B cell (primary cell): ENCODE measurements around the gene ARHGAP26. TPM values are rescaled to one million over a fixed set of nuclear protein-coding genes. Genes with fewer than 3 reads are reported as not detected.

Experiments
- ATAC-seq: fragments of 200-7000 bp; cut with Tn5 transposase; one replicate; pipeline ENCODE4 v1.10.0; 2021; ENCODE audit warnings: low read depth, mild to moderate bottlenecking, moderate number of reproducible peaks, moderate library complexity
- CTCF ChIA-PET: fragments of 350-600 bp; sonication (Branson Sonifier 250); formaldehyde crosslinking; loops from one replicate; lab custom pipeline; 2021; ENCODE audit warnings: antibody characterized with exemption, inconsistent platforms; lab: Charles Lee
- POLR2A ChIA-PET: fragments of 350-600 bp; sonication (Branson Sonifier 250); formaldehyde crosslinking; loops from one replicate; lab custom pipeline; 2021; ENCODE audit warnings: antibody characterized with exemption; lab: Charles Lee
- DNase-seq: peaks from one replicate; pipeline ENCODE4 v3.0.0; 2013
- H2AFZ ChIP-seq: 2 replicates; pipeline ENCODE4 v1.6.1; 2012; ENCODE audit warnings: mild to moderate bottlenecking, low read depth, low read length; ENCODE audit not compliant: insufficient read depth, poor library complexity, severe bottlenecking
- H3K27ac ChIP-seq, 2 donors: 1 replicate in 1 of 2; 2 replicates in 1 of 2; pipeline ENCODE4 v1.5.1; 2012 to 2013; ENCODE audit warnings: low read length in 2 of 2, mild to moderate bottlenecking in 2 of 2, moderate library complexity in 1 of 2
- H3K27me3 ChIP-seq, 4 experiments: fragments of 200-600 bp in 1 of 4; sonication (generic) in 1 of 4; replicated peaks in 1 of 4; 1 replicate in 2 of 4; 2 replicates in 2 of 4; pipeline versions ENCODE4 v1.6.1 to v1.7.0; 2013 to 2016; ENCODE audit warnings: low read length in 3 of 4, mild to moderate bottlenecking in 2 of 4, mixed read lengths in 1 of 4, moderate library complexity in 1 of 4; ENCODE audit not compliant: insufficient read depth in 4 of 4, control insufficient read depth in 3 of 4; ENCODE audit errors: control extremely low read depth in 1 of 4
- H3K36me3 ChIP-seq, 2 experiments: replicated peaks in 1 of 2; 1 replicate in 1 of 2; 2 replicates in 1 of 2; pipeline versions ENCODE4 v1.6.1 to v1.7.1; 2013; ENCODE audit warnings: low read length in 1 of 2; ENCODE audit not compliant: insufficient read depth in 2 of 2, control insufficient read depth in 1 of 2; ENCODE audit errors: control extremely low read depth in 1 of 2, extremely low read depth in 1 of 2
- H3K4me1 ChIP-seq, 2 donors: fragments of 200-600 bp in 1 of 2; sonication (generic) in 1 of 2; 1 replicate in 1 of 2; 2 replicates in 1 of 2; pipeline versions ENCODE4 v1.5.1 to v1.6.1; 2013 to 2017; ENCODE audit warnings: low read length in 2 of 2; ENCODE audit not compliant: control insufficient read depth in 2 of 2, insufficient read depth in 2 of 2
- H3K4me2 ChIP-seq: replicated peaks from 2 replicates; pipeline ENCODE3; 2012; ENCODE audit warnings: mild to moderate bottlenecking, low read depth, low read length; ENCODE audit not compliant: poor library complexity, severe bottlenecking
- H3K4me3 ChIP-seq, 5 experiments: fragments of 200-600 bp in 1 of 5; sonication (generic) in 1 of 5; 1 replicate in 3 of 5; 2 replicates in 2 of 5; pipeline versions ENCODE4 v1.5.1 to v1.7.0; 2011 to 2016; ENCODE audit warnings: low read length in 4 of 5, mild to moderate bottlenecking in 4 of 5, low read depth in 2 of 5, control low read depth in 1 of 5, moderate library complexity in 1 of 5; ENCODE audit not compliant: insufficient read depth in 1 of 5; ENCODE audit errors: control extremely low read depth in 1 of 5, extremely low read depth in 1 of 5
- H3K79me2 ChIP-seq: fragments of 200-600 bp; sonication (generic); one replicate; pipeline ENCODE4 v1.6.0; 2016; ENCODE audit warnings: low read length; ENCODE audit not compliant: control insufficient read depth, insufficient read depth
- H3K9ac ChIP-seq: fragments of 200-600 bp; sonication (generic); 2 replicates; pipeline ENCODE4 v1.6.1; 2017; ENCODE audit warnings: mild to moderate bottlenecking, low read length, moderate library complexity
- H3K9me3 ChIP-seq, 3 donors: one replicate each; pipeline versions ENCODE4 v1.6.1 to v1.7.1; 2013; ENCODE audit warnings: low read length in 2 of 3; ENCODE audit not compliant: control insufficient read depth in 2 of 3, insufficient read depth in 1 of 3; ENCODE audit errors: control extremely low read depth in 1 of 3
- H4K20me1 ChIP-seq: 2 replicates; pipeline ENCODE4 v1.6.0; 2012; ENCODE audit warnings: mild to moderate bottlenecking, low read length; ENCODE audit not compliant: insufficient read depth, control insufficient read depth, poor library complexity, severe bottlenecking
- H3K27ac Mint-ChIP-seq: one replicate; pipeline ENCODE4 v1.8.0; 2021; ENCODE audit warnings: mixed read lengths
- H3K27me3 Mint-ChIP-seq: one replicate; pipeline ENCODE4 v1.8.0; 2021; ENCODE audit warnings: mixed read lengths
- H3K4me1 Mint-ChIP-seq: one replicate; pipeline ENCODE4 v1.8.0; 2021; ENCODE audit warnings: mixed read lengths
- H3K4me3 Mint-ChIP-seq: one replicate; pipeline ENCODE4 v1.8.0; 2021; ENCODE audit warnings: mixed read lengths
- H3K9me3 Mint-ChIP-seq: one replicate; pipeline ENCODE4 v1.8.0; 2022; ENCODE audit warnings: mixed read lengths; ENCODE audit not compliant: insufficient read depth
- CTCF ChIP-seq: fragments of 200-600 bp; IDR thresholded peaks from one replicate; pipeline ENCODE4 v1.8.0; 2022; ENCODE audit warnings: antibody characterized with exemption, mild to moderate bottlenecking
- EZH2 ChIP-seq: IDR thresholded peaks from 2 replicates; pipeline ENCODE4 v1.6.1; 2012; ENCODE audit warnings: borderline replicate concordance, low read depth, mild to moderate bottlenecking, moderate library complexity, low read length; ENCODE audit not compliant: insufficient read depth, poor library complexity, severe bottlenecking
- WGBS: methylation state at CpG from one replicate; pipeline ENCODE4 v1.1.5; 2013; ENCODE audit warnings: missing lambda C conversion rate; ENCODE audit not compliant: insufficient coverage; 5-methylcytosine and 5-hydroxymethylcytosine counted together
- intact Hi-C: fragments of 100-400 bp; cut with micrococcal nuclease; formaldehyde crosslinking; loops from one replicate; pipeline ENCODE4 v1.10.0; 2022
- polyA plus RNA-seq: library from polyadenylated mRNA; depleted of rRNA; stranded (reverse); fragments of >200 nt; gene quantifications from 2 replicates; pipeline ENCODE4 v1.2.3, GENCODE V29; 2012
- total RNA-seq, 2 donors: library from RNA; stranded (reverse); fragments of 120-200 nt in 1 of 2; gene quantifications; 1 replicate in 1 of 2; 2 replicates in 1 of 2; pipeline versions ENCODE4 v1.2.3 to v1.2.4, GENCODE V29; 2013 to 2022

Gene ARHGAP26
- total and polyA plus RNA-seq, 2 donors (not counting 1 experiment from before 2014, with no cell fraction given): 1.8 to 22.5 TPM

GRCh38 chr5:142816531-142817430 is 46.6 kb downstream of the ARHGAP26 start:
- Histone ChIP-seq H3K27ac (no peak overlapping the region), H3K9ac (no peak overlapping the region), H3K4me1 (peaks cover 6 to 9% of the 10 kb centered on the region in 2 donors), H4K20me1 (no peaks in the 10 kb centered on the region), H3K4me2 (no peak overlapping the region), H3K4me3 (no peak overlapping the region), H3K9me3 (peaks cover 0 to 4% (median 0%) of the 10 kb centered on the region in 3 donors), H3K36me3 (no peaks in the 10 kb centered on the region), H2AFZ (no peak overlapping the region), H3K79me2 (peaks cover 13% of the 10 kb centered on the region), H3K27me3 (no peaks in the 10 kb centered on the region)
- TF ChIP-seq EZH2: no peak
- TF ChIP-seq CTCF: no peak
- Mint-ChIP-seq H3K4me1 (peaks cover 14% of the 10 kb centered on the region), H3K4me3 (no peak overlapping the region), H3K9me3 (no peaks in the 10 kb centered on the region), H3K27ac (no peak overlapping the region), H3K27me3 (no peaks in the 10 kb centered on the region)
- intact Hi-C loops: no loop called here
- DNase-seq (no peak), ATAC-seq (no peak)
- ChIA-PET POLR2A (no interaction called here), CTCF (no interaction called here)
- WGBS: 100% methylated on average over 6 of the region's 6 CpGs

GRCh38 chr5:142817949-142818431 is 47.8 kb downstream of the ARHGAP26 start:
- Mint-ChIP-seq H3K4me1 (peaks cover 5% of the 10 kb centered on the region), H3K4me3 (no peak overlapping the region), H3K27ac (no peak overlapping the region), H3K27me3 (no peaks in the 10 kb centered on the region), H3K9me3 (no peaks in the 10 kb centered on the region)
- no peaks in the 10 kb centered on the region for H3K27me3 ChIP-seq
- no peak for DNase-seq
- intact Hi-C loops: no loop called here
- CTCF ChIA-PET: interaction anchor here (1.5 kb wide), 1 partner anchor 21 kb away, joined by 3 read pairs; no protein-coding TSS in a partner anchor
- no peak for ATAC-seq
- peaks cover 17% of the 10 kb centered on the region for H3K79me2 ChIP-seq
- no peak overlapping the region for H2AFZ ChIP-seq
- H3K27ac ChIP-seq: no peak overlapping the region
- no peak overlapping the region for H3K4me2 ChIP-seq
- H3K4me1 ChIP-seq: no peaks in the 10 kb centered on the region
- no peak overlapping the region for H3K4me3 ChIP-seq
- H3K9me3 ChIP-seq: peaks cover 0 to 4% (median 0%) of the 10 kb centered on the region in 3 donors
- H4K20me1 ChIP-seq: no peaks in the 10 kb centered on the region
- H3K36me3 ChIP-seq: no peaks in the 10 kb centered on the region
- POLR2A ChIA-PET: no interaction called here
- TF ChIP-seq EZH2: no peak
- no peak for TF ChIP-seq CTCF
- WGBS: 100% methylated on average over 2 of the region's 3 CpGs
- no peak overlapping the region for H3K9ac ChIP-seq
